Measurements from ENCODE around the gene PHYH. TPM values are rescaled to one million over a fixed set of nuclear protein-coding genes. Genes with fewer than 3 reads are reported as not detected.
"Not testable (repeated sequence)": the region's sequence is repeated elsewhere in the genome, so short reads cannot be mapped to it uniquely, and the experiment has no call there.

The PHYH gene
- total RNA-seq, 1 experiment from 2014 or later, result 13.2 TPM

- Histone ChIP-seq H3F3A (ENCODE audit: low read length, unreplicated experiment) (no peaks in the 10 kb centered on the region), H4K20me1 (ENCODE audit: low read length) (no peaks in the 10 kb centered on the region), H3K9ac (ENCODE audit: low read length) (no peak overlapping the region), H3K27ac (ENCODE audit: low read length) (no peak overlapping the region), H3K27me3 (ENCODE audit: low read length) (no peaks in the 10 kb centered on the region), H3K4me1 (ENCODE audit: insufficient read depth, low read length) (no peaks in the 10 kb centered on the region), H3K79me2 (ENCODE audit: low read length) (no peaks in the 10 kb centered on the region), H3K9me2 (replicated peaks; ENCODE audit: low read length) (no peaks in the 10 kb centered on the region), H2AFZ (ENCODE audit: low read length) (no peak overlapping the region), H3K36me3 (ENCODE audit: low read depth, low read length) (no peaks in the 10 kb centered on the region), H3K4me2 (ENCODE audit: low read length) (no peak overlapping the region), H3K4me3 (ENCODE audit: low read length) (no peak overlapping the region), H3K9me3 (ENCODE audit: low read length) (no peaks in the 10 kb centered on the region)
- no peak for ATAC-seq
- no TSS peak for BruUV-seq (replicated peaks)
- no peak for DNase-seq
- ChIA-PET CTCF (no interaction called here), POLR2A (ENCODE audit: unreplicated experiment) (no interaction called here)
- intact Hi-C loops (cut with micrococcal nuclease), result no loop called here
- TF ChIP-seq EZH2 (IDR thresholded peaks at IDR 0.05; ENCODE audit: low read length, unreplicated experiment) (no peak), EZH2phosphoT487 (IDR thresholded peaks at IDR 0.05; ENCODE audit: borderline replicate concordance, low read length) (no peak)
- TF ChIP-seq, protein P1, sequence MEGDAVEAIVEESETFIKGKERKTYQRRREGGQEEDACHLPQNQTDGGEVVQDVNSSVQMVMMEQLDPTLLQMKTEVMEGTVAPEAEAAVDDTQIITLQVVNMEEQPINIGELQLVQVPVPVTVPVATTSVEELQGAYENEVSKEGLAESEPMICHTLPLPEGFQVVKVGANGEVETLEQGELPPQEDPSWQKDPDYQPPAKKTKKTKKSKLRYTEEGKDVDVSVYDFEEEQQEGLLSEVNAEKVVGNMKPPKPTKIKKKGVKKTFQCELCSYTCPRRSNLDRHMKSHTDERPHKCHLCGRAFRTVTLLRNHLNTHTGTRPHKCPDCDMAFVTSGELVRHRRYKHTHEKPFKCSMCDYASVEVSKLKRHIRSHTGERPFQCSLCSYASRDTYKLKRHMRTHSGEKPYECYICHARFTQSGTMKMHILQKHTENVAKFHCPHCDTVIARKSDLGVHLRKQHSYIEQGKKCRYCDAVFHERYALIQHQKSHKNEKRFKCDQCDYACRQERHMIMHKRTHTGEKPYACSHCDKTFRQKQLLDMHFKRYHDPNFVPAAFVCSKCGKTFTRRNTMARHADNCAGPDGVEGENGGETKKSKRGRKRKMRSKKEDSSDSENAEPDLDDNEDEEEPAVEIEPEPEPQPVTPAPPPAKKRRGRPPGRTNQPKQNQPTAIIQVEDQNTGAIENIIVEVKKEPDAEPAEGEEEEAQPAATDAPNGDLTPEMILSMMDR (conservative IDR thresholded peaks at IDR 0.05; ENCODE audit: low read depth, low read length), result no peak
These were observed 8.8 kb downstream of the PHYH start for GRCh38 chr10:13291061-13291460.

DNA sequence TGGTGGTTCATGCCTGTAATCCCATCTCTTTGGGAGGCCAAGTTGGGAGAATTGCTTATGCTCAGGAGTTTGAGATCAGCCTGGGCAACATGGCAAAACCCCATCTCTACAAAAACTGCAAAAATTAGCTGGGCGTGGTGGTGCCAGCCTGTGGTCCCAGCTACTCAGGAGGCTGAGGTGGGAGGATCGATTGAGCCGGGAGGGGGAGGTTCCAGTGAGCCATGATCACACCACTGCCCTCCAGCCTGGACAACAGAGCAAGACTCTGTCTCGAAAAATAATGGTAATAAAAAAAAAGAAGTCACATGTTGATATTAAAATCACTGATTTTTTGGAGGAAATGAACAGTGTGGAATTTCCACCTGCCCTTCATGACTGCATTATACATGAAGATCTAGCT is 15.8 kb downstream of the PHYH start:
- POLR2A ChIA-PET (ENCODE audit: unreplicated experiment), result no interaction called here
- H3K79me2 ChIP-seq (ENCODE audit: low read length), result no peaks in the 10 kb centered on the region
- CTCF ChIA-PET, result no interaction called here

DNA sequence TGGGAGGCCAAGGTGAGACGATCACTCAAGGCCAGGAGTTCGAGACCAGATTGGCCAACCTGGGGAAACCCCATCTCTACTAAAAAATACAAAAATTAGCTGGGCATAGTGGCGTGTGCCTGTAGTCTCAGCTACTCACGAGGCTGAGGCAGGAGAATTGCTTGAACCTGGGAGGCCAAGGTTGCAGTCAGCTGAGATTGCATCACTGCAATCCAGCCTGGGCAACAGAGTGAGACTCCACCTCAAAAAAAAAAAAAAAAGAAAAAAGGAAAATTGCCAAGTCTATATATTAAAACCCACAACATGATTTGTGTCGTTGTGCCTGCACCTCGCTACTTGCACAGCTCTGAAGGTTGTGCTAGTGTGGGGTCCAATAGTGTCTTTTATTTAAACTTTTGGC is 17.5 kb downstream of the PHYH start:
- H3K4me1 ChIP-seq (ENCODE audit: insufficient read depth, low read length); H3K9ac ChIP-seq (ENCODE audit: low read length); H3K9me2 ChIP-seq (replicated peaks; ENCODE audit: low read length); H4K20me1 ChIP-seq (ENCODE audit: low read length); CTCF ChIA-PET; H3K27me3 ChIP-seq (ENCODE audit: low read length); BruUV-seq (replicated peaks); intact Hi-C loops (cut with micrococcal nuclease); H3K36me3 ChIP-seq (ENCODE audit: low read depth, low read length); H2AFZ ChIP-seq (ENCODE audit: low read length); POLR2A ChIA-PET (ENCODE audit: unreplicated experiment); H3F3A ChIP-seq (ENCODE audit: low read length, unreplicated experiment); H3K4me3 ChIP-seq (ENCODE audit: low read length); DNase-seq; H3K27ac ChIP-seq (ENCODE audit: low read length); H3K79me2 ChIP-seq (ENCODE audit: low read length); H3K4me2 ChIP-seq (ENCODE audit: low read length); H3K9me3 ChIP-seq (ENCODE audit: low read length); ATAC-seq: not testable (repeated sequence)

More for the DNA sequence above, 15.8 kb downstream of the PHYH start:
- Histone ChIP-seq H3K9ac (ENCODE audit: low read length) (no peak overlapping the region), H3K9me3 (ENCODE audit: low read length) (no peaks in the 10 kb centered on the region), H3K4me3 (ENCODE audit: low read length) (no peak overlapping the region), H3F3A (ENCODE audit: low read length, unreplicated experiment) (no peaks in the 10 kb centered on the region), H4K20me1 (ENCODE audit: low read length) (no peaks in the 10 kb centered on the region), H3K9me2 (replicated peaks; ENCODE audit: low read length) (no peaks in the 10 kb centered on the region), H3K27ac (ENCODE audit: low read length) (no peak overlapping the region), H3K36me3 (ENCODE audit: low read depth, low read length) (no peaks in the 10 kb centered on the region), H3K27me3 (ENCODE audit: low read length) (no peaks in the 10 kb centered on the region), H3K4me1 (ENCODE audit: insufficient read depth, low read length) (no peaks in the 10 kb centered on the region), H2AFZ (ENCODE audit: low read length) (no peak overlapping the region), H3K4me2 (ENCODE audit: low read length) (no peak overlapping the region)
- no TSS peak for BruUV-seq (replicated peaks)
- TF ChIP-seq EZH2 (IDR thresholded peaks at IDR 0.05; ENCODE audit: low read length, unreplicated experiment) (no peak), EZH2phosphoT487 (IDR thresholded peaks at IDR 0.05; ENCODE audit: borderline replicate concordance, low read length) (no peak)
- TF ChIP-seq, protein P1 (conservative IDR thresholded peaks at IDR 0.05; ENCODE audit: low read depth, low read length), result no peak
- DNase-seq, result no peak
- ATAC-seq, result no peak
- intact Hi-C loops (cut with micrococcal nuclease), result no loop called here
